GM23338 (cell line): ENCODE measurements around the gene SLC29A2. TPM values are rescaled to one million over a fixed set of nuclear protein-coding genes. Genes with fewer than 3 reads are reported as not detected.

Experiments used
- ATAC-seq: fragments of 200-7000 bp; cut with Tn5 transposase; 3 replicates; pipeline ENCODE4 v1.9.1; 2020
- DNase-seq: peaks from one replicate; pipeline ENCODE4 v3.0.0-alpha.2; 2015; ENCODE audit warnings: low spot score
- H2AFZ ChIP-seq: fragments of 200-600 bp; sonication (generic); 2 replicates; pipeline ENCODE4 v1.8.0; 2016; ENCODE audit warnings: antibody characterized with exemption, mild to moderate bottlenecking, moderate library complexity
- H3F3A ChIP-seq: fragments of 200-600 bp; sonication (generic); replicated peaks from 2 replicates; pipeline ENCODE4 v1.8.0; 2017; ENCODE audit warnings: antibody characterized with exemption, mixed run types, low read depth
- H3K27ac ChIP-seq: fragments of 200-600 bp; sonication (generic); 2 replicates; pipeline ENCODE4 v1.6.1; 2016; ENCODE audit warnings: low read depth
- H3K27me3 ChIP-seq: fragments of 200-600 bp; sonication (generic); 2 replicates; pipeline ENCODE4 v1.8.0; 2016; ENCODE audit warnings: mild to moderate bottlenecking, mixed run types, moderate library complexity; ENCODE audit not compliant: insufficient read depth
- H3K36me3 ChIP-seq: fragments of 200-600 bp; sonication (generic); 2 replicates; pipeline ENCODE4 v1.8.0; 2016; ENCODE audit warnings: mild to moderate bottlenecking; ENCODE audit not compliant: insufficient read depth
- H3K4me1 ChIP-seq: fragments of 200-600 bp; sonication (generic); 2 replicates; pipeline ENCODE4 v1.8.0; 2016; ENCODE audit warnings: mild to moderate bottlenecking, moderate library complexity; ENCODE audit not compliant: insufficient read depth
- H3K4me2 ChIP-seq: fragments of 200-600 bp; sonication (generic); 2 replicates; pipeline ENCODE4 v1.7.1; 2017; ENCODE audit warnings: mixed run types
- H3K4me3 ChIP-seq: fragments of 200-600 bp; sonication (generic); 2 replicates; pipeline ENCODE4 v1.6.1; 2016; ENCODE audit warnings: mixed run types
- H3K79me2 ChIP-seq: fragments of 200-600 bp; sonication (generic); replicated peaks from 2 replicates; pipeline ENCODE4 v1.8.0; 2017; ENCODE audit warnings: mild to moderate bottlenecking; ENCODE audit not compliant: insufficient read depth
- H3K9me2 ChIP-seq: fragments of 200-600 bp; sonication (generic); 2 replicates; pipeline ENCODE4 v1.8.0; 2017; ENCODE audit not compliant: insufficient read depth
- H4K20me1 ChIP-seq: fragments of 200-600 bp; sonication (generic); replicated peaks from 2 replicates; pipeline ENCODE4 v1.8.0; 2017; ENCODE audit warnings: mild to moderate bottlenecking; ENCODE audit not compliant: insufficient read depth
- H3K27ac Mint-ChIP-seq: 2 replicates; pipeline ENCODE4 v1.8.0; 2020; ENCODE audit warnings: inconsistent platforms, mild to moderate bottlenecking, moderate library complexity, mixed read lengths
- H3K27me3 Mint-ChIP-seq: 3 replicates; pipeline ENCODE4 v1.8.0; 2022; ENCODE audit warnings: low read depth, mild to moderate bottlenecking, moderate library complexity, mixed read lengths, inconsistent platforms; ENCODE audit not compliant: insufficient read depth, poor library complexity
- H3K36me3 Mint-ChIP-seq: 3 replicates; pipeline ENCODE4 v1.8.0; 2021; ENCODE audit warnings: low read depth, mild to moderate bottlenecking, inconsistent platforms, moderate library complexity, mixed read lengths
- H3K4me1 Mint-ChIP-seq: 3 replicates; pipeline ENCODE4 v1.8.0; 2020; ENCODE audit warnings: mild to moderate bottlenecking, inconsistent platforms, mixed read lengths
- H3K4me3 Mint-ChIP-seq: 3 replicates; pipeline ENCODE4 v1.8.0; 2021; ENCODE audit warnings: moderate library complexity, mild to moderate bottlenecking, inconsistent platforms, mixed read lengths
- H3K9me3 Mint-ChIP-seq: 3 replicates; pipeline ENCODE4 v1.8.0; 2020; ENCODE audit warnings: moderate library complexity, mild to moderate bottlenecking, inconsistent platforms, mixed read lengths
- EZH2 ChIP-seq: fragments of 200-600 bp; sonication (generic); IDR thresholded peaks from one replicate; pipeline ENCODE4 v1.8.0; 2017; ENCODE audit warnings: antibody characterized with exemption, mild to moderate bottlenecking, low read depth; ENCODE audit not compliant: unreplicated experiment
- POLR2AphosphoS5 ChIP-seq: IDR thresholded peaks from 2 replicates; pipeline ENCODE4 v1.6.1; 2016; ENCODE audit warnings: antibody characterized with exemption, low read depth
- ZNF114 ChIP-seq: fragments of 250-450 bp; sonication (Bioruptor Pico); IDR thresholded peaks from 2 replicates; pipeline ENCODE4 v1.5.0; 2020; ENCODE audit warnings: mild to moderate bottlenecking, moderate library complexity
- polyA plus RNA-seq: library from polyadenylated mRNA; unstranded; fragments of >200 nt; fragmentation: Nextera tagmentation; extraction: Ambion mirVana; gene quantifications from 2 replicates; pipeline ENCODE4 v1.2.1, GENCODE V29; 2016
- total RNA-seq: library from RNA; depleted of rRNA; stranded (reverse); fragments of >200 nt; shearing (Covaris generic); gene quantifications from 2 replicates; pipeline ENCODE4 v1.2.3, GENCODE V29; 2014
- TF ChIP-seq, protein P1 (sequence below): IDR thresholded peaks from one replicate; pipeline ENCODE4 v1.6.1; 2018; ENCODE audit warnings: antibody characterized with exemption; ENCODE audit not compliant: unreplicated experiment
- TF ChIP-seq, protein P2 (sequence below): IDR thresholded peaks from 2 replicates; pipeline ENCODE4 v1.6.1; 2016; ENCODE audit warnings: antibody characterized with exemption
- TF ChIP-seq, protein P3 (sequence below), 2 experiments: fragments of 200-600 bp in 1 of 2; sonication (generic) in 1 of 2; conservative IDR thresholded peaks; 2 replicates each; pipeline versions ENCODE4 v1.5.1 to v1.6.1; 2016 to 2017; ENCODE audit warnings: antibody characterized with exemption in 2 of 2, low read depth in 2 of 2, mild to moderate bottlenecking in 2 of 2, moderate library complexity in 1 of 2
- TF ChIP-seq, protein P4 (sequence below): fragments of 250-450 bp; sonication (Bioruptor Pico); IDR thresholded peaks from 2 replicates; pipeline ENCODE4 v1.5.0; 2020; ENCODE audit warnings: mild to moderate bottlenecking, moderate library complexity

SLC29A2 gene
- total and polyA plus RNA-seq, 2 experiments from 2014 or later: 26.0 to 31.1 TPM

DNA sequence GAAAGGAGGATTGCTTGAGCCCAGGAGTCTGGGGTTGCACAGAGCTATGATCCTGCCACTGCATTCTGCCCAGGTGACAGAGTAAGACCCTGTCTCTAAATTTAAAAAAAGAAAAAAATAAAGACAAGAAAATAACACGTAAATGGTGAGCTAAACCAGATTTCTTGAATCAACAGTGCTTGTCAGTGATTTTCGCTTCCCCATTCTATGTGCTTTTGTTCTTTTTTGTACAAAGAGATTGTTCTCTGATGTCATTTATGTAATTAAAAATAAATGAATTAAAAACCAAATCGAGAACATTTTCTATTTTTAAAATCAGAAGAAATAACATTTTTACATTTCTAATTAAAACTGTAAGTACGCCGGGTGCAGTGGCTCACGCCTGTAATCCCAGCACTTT, 19.8 kb upstream of the SLC29A2 start (continued):
- TF ChIP-seq, protein P1, sequence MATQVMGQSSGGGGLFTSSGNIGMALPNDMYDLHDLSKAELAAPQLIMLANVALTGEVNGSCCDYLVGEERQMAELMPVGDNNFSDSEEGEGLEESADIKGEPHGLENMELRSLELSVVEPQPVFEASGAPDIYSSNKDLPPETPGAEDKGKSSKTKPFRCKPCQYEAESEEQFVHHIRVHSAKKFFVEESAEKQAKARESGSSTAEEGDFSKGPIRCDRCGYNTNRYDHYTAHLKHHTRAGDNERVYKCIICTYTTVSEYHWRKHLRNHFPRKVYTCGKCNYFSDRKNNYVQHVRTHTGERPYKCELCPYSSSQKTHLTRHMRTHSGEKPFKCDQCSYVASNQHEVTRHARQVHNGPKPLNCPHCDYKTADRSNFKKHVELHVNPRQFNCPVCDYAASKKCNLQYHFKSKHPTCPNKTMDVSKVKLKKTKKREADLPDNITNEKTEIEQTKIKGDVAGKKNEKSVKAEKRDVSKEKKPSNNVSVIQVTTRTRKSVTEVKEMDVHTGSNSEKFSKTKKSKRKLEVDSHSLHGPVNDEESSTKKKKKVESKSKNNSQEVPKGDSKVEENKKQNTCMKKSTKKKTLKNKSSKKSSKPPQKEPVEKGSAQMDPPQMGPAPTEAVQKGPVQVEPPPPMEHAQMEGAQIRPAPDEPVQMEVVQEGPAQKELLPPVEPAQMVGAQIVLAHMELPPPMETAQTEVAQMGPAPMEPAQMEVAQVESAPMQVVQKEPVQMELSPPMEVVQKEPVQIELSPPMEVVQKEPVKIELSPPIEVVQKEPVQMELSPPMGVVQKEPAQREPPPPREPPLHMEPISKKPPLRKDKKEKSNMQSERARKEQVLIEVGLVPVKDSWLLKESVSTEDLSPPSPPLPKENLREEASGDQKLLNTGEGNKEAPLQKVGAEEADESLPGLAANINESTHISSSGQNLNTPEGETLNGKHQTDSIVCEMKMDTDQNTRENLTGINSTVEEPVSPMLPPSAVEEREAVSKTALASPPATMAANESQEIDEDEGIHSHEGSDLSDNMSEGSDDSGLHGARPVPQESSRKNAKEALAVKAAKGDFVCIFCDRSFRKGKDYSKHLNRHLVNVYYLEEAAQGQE: no peak
- TF ChIP-seq POLR2AphosphoS5: no peak
- TF ChIP-seq, protein P2, sequence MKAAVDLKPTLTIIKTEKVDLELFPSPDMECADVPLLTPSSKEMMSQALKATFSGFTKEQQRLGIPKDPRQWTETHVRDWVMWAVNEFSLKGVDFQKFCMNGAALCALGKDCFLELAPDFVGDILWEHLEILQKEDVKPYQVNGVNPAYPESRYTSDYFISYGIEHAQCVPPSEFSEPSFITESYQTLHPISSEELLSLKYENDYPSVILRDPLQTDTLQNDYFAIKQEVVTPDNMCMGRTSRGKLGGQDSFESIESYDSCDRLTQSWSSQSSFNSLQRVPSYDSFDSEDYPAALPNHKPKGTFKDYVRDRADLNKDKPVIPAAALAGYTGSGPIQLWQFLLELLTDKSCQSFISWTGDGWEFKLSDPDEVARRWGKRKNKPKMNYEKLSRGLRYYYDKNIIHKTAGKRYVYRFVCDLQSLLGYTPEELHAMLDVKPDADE: no peak

- Histone ChIP-seq H3K27ac (no peak overlapping the region), H3F3A (no peaks in the 10 kb centered on the region; the same call in 1 of the 2 replicates), H3K4me1 (no peaks in the 10 kb centered on the region), H3K79me2 (no peaks in the 10 kb centered on the region), H3K36me3 (no peaks in the 10 kb centered on the region), H4K20me1 (no peaks in the 10 kb centered on the region), H2AFZ (peak overlapping the region; percentile 76; the same call in 1 of the 2 replicates), H3K27me3 (no peaks in the 10 kb centered on the region), H3K4me2 (no peak overlapping the region), H3K9me2 (no peaks in the 10 kb centered on the region), H3K4me3 (no peak overlapping the region)
- Mint-ChIP-seq H3K27me3 (peaks cover 6% of the 10 kb centered on the region), H3K9me3 (peaks cover 4% of the 10 kb centered on the region), H3K4me3 (no peak overlapping the region), H3K36me3 (no peaks in the 10 kb centered on the region), H3K27ac (no peak overlapping the region), H3K4me1 (no peaks in the 10 kb centered on the region)
- DNase-seq (peak; percentile 94), ATAC-seq (peak; percentile 84)
- TF ChIP-seq EZH2 (no peak), POLR2AphosphoS5 (no peak), ZNF114 (CRISPR knock-in tag) (no peak)
- TF ChIP-seq, protein P3, sequence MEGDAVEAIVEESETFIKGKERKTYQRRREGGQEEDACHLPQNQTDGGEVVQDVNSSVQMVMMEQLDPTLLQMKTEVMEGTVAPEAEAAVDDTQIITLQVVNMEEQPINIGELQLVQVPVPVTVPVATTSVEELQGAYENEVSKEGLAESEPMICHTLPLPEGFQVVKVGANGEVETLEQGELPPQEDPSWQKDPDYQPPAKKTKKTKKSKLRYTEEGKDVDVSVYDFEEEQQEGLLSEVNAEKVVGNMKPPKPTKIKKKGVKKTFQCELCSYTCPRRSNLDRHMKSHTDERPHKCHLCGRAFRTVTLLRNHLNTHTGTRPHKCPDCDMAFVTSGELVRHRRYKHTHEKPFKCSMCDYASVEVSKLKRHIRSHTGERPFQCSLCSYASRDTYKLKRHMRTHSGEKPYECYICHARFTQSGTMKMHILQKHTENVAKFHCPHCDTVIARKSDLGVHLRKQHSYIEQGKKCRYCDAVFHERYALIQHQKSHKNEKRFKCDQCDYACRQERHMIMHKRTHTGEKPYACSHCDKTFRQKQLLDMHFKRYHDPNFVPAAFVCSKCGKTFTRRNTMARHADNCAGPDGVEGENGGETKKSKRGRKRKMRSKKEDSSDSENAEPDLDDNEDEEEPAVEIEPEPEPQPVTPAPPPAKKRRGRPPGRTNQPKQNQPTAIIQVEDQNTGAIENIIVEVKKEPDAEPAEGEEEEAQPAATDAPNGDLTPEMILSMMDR (conservative IDR thresholded peaks at IDR 0.05; ENCODE audit: low read depth in 2 of 2): peak; percentile 84 to 93
- TF ChIP-seq, protein P4, sequence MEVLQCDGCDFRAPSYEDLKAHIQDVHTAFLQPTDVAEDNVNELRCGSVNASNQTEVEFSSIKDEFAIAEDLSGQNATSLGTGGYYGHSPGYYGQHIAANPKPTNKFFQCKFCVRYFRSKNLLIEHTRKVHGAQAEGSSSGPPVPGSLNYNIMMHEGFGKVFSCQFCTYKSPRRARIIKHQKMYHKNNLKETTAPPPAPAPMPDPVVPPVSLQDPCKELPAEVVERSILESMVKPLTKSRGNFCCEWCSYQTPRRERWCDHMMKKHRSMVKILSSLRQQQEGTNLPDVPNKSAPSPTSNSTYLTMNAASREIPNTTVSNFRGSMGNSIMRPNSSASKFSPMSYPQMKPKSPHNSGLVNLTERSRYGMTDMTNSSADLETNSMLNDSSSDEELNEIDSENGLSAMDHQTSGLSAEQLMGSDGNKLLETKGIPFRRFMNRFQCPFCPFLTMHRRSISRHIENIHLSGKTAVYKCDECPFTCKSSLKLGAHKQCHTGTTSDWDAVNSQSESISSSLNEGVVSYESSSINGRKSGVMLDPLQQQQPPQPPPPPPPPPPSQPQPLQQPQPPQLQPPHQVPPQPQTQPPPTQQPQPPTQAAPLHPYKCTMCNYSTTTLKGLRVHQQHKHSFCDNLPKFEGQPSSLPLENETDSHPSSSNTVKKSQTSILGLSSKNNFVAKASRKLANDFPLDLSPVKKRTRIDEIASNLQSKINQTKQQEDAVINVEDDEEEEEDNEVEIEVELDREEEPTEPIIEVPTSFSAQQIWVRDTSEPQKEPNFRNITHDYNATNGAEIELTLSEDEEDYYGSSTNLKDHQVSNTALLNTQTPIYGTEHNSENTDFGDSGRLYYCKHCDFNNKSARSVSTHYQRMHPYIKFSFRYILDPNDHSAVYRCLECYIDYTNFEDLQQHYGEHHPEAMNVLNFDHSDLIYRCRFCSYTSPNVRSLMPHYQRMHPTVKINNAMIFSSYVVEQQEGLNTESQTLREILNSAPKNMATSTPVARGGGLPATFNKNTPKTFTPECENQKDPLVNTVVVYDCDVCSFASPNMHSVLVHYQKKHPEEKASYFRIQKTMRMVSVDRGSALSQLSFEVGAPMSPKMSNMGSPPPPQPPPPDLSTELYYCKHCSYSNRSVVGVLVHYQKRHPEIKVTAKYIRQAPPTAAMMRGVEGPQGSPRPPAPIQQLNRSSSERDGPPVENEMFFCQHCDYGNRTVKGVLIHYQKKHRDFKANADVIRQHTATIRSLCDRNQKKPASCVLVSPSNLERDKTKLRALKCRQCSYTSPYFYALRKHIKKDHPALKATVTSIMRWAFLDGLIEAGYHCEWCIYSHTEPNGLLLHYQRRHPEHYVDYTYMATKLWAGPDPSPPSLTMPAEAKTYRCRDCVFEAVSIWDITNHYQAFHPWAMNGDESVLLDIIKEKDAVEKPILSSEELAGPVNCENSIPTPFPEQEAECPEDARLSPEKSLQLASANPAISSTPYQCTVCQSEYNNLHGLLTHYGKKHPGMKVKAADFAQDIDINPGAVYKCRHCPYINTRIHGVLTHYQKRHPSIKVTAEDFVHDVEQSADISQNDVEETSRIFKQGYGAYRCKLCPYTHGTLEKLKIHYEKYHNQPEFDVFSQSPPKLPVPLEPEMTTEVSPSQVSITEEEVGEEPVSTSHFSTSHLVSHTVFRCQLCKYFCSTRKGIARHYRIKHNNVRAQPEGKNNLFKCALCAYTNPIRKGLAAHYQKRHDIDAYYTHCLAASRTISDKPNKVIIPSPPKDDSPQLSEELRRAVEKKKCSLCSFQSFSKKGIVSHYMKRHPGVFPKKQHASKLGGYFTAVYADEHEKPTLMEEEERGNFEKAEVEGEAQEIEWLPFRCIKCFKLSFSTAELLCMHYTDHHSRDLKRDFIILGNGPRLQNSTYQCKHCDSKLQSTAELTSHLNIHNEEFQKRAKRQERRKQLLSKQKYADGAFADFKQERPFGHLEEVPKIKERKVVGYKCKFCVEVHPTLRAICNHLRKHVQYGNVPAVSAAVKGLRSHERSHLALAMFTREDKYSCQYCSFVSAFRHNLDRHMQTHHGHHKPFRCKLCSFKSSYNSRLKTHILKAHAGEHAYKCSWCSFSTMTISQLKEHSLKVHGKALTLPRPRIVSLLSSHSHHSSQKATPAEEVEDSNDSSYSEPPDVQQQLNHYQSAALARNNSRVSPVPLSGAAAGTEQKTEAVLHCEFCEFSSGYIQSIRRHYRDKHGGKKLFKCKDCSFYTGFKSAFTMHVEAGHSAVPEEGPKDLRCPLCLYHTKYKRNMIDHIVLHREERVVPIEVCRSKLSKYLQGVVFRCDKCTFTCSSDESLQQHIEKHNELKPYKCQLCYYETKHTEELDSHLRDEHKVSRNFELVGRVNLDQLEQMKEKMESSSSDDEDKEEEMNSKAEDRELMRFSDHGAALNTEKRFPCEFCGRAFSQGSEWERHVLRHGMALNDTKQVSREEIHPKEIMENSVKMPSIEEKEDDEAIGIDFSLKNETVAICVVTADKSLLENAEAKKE: no peak
- TF ChIP-seq, protein P1: no peak
These were observed 17.3 kb upstream of the SLC29A2 start for GRCh38 chr11:66388780-66389386.
